HepG2 (cell line): Measurements from ENCODE around the gene UBE2D3. TPM values are rescaled to one million over a fixed set of nuclear protein-coding genes. Genes with fewer than 3 reads are reported as not detected.

Source experiments
- AGO2 ChIP-seq: fragments of 200-400 bp; formaldehyde crosslinking; optimal IDR thresholded peaks from 2 replicates; pipeline ENCODE3; 2017; ENCODE audit warnings: mild to moderate bottlenecking, low read depth, low read length, moderate library complexity
- ARNT ChIP-seq: fragments of 450-650 bp; IDR thresholded peaks from 2 replicates; pipeline ENCODE4 v1.6.1; 2017
- CAMTA2 ChIP-seq: sonication (generic); formaldehyde crosslinking; IDR thresholded peaks from 2 replicates; pipeline ENCODE4 v1.4.0; 2020; ENCODE audit warnings: mild to moderate bottlenecking, missing genetic modification reagents, borderline replicate concordance
- CBX5 ChIP-seq: sonication (generic); formaldehyde crosslinking; IDR thresholded peaks from 2 replicates; pipeline ENCODE4 v1.4.0; 2020; ENCODE audit warnings: missing genetic modification reagents, borderline replicate concordance
- CENPT ChIP-seq: sonication (generic); formaldehyde crosslinking; IDR thresholded peaks from 2 replicates; pipeline ENCODE4 v1.8.0; 2022; ENCODE audit warnings: low read depth, mild to moderate bottlenecking, moderate library complexity, missing genetic modification reagents
- GPN1 ChIP-seq: sonication (generic); formaldehyde crosslinking; IDR thresholded peaks from 2 replicates; pipeline ENCODE4 v1.5.1; 2020; ENCODE audit warnings: missing genetic modification reagents, borderline replicate concordance
- KDM3A ChIP-seq: IDR thresholded peaks from 2 replicates; pipeline ENCODE4 v1.6.1; 2018; ENCODE audit warnings: low read depth, missing compliant biosample characterization
- MLXIP ChIP-seq: sonication (generic); formaldehyde crosslinking; IDR thresholded peaks from 2 replicates; pipeline ENCODE4 v1.9.0; 2021; ENCODE audit warnings: missing genetic modification reagents, borderline replicate concordance
- NFATC3 ChIP-seq: sonication (generic); formaldehyde crosslinking; IDR thresholded peaks from 2 replicates; pipeline ENCODE4 v1.5.1; 2020; ENCODE audit warnings: mild to moderate bottlenecking, missing genetic modification reagents
- NRL ChIP-seq: sonication (generic); formaldehyde crosslinking; IDR thresholded peaks from 2 replicates; pipeline ENCODE4 v1.5.0; 2020; ENCODE audit warnings: missing genetic modification reagents, mild to moderate bottlenecking, moderate library complexity, borderline replicate concordance
- PHF5A ChIP-seq: IDR thresholded peaks from one replicate; pipeline ENCODE4 v1.6.1; 2018; ENCODE audit warnings: low read depth, missing genetic modification reagents; ENCODE audit not compliant: unreplicated experiment
- PPARG ChIP-seq: conservative IDR thresholded peaks from 2 replicates; pipeline ENCODE4 v1.6.1; 2016; ENCODE audit warnings: missing biosample characterization, missing genetic modification reagents
- PREB ChIP-seq: sonication (generic); formaldehyde crosslinking; IDR thresholded peaks from 2 replicates; pipeline ENCODE4 v1.4.0; 2020; ENCODE audit warnings: missing genetic modification reagents
- RBM39 ChIP-seq: fragments of 200-400 bp; formaldehyde crosslinking; IDR thresholded peaks from one replicate; pipeline ENCODE4 v1.6.1; 2018; ENCODE audit warnings: antibody characterized with exemption, mild to moderate bottlenecking, low read depth, low read length; ENCODE audit not compliant: poor library complexity, severe bottlenecking
- SP5 ChIP-seq: IDR thresholded peaks from 2 replicates; pipeline ENCODE4 v1.6.1; 2016; ENCODE audit warnings: low read depth, borderline replicate concordance
- TBP ChIP-seq: sonication (generic); formaldehyde crosslinking; IDR thresholded peaks from 2 replicates; pipeline ENCODE4 v1.5.0; 2020; ENCODE audit warnings: missing genetic modification reagents
- THYN1 ChIP-seq: sonication (generic); formaldehyde crosslinking; IDR thresholded peaks from 2 replicates; pipeline ENCODE4 v1.8.1; 2023; ENCODE audit warnings: low read depth, mild to moderate bottlenecking, moderate library complexity, missing genetic modification reagents, borderline replicate concordance
- ZFAT ChIP-seq: sonication (generic); formaldehyde crosslinking; conservative IDR thresholded peaks from 2 replicates; pipeline ENCODE4 v1.8.1; 2023; ENCODE audit warnings: missing genetic modification reagents, inconsistent platforms
- ZNF3 ChIP-seq: IDR thresholded peaks from 2 replicates; pipeline ENCODE4 v1.7.0; 2017; ENCODE audit warnings: inconsistent platforms
- ZNF30 ChIP-seq: sonication (generic); formaldehyde crosslinking; IDR thresholded peaks from 2 replicates; pipeline ENCODE4 v1.5.0; 2020; ENCODE audit warnings: mild to moderate bottlenecking, missing genetic modification reagents
- ZNF331 ChIP-seq: sonication (generic); formaldehyde crosslinking; IDR thresholded peaks from 2 replicates; pipeline ENCODE4 v1.4.0; 2020; ENCODE audit warnings: missing genetic modification reagents
- ZNF33A ChIP-seq: sonication (generic); formaldehyde crosslinking; IDR thresholded peaks from 2 replicates; pipeline ENCODE4 v1.5.1; 2020; ENCODE audit warnings: missing genetic modification reagents, mild to moderate bottlenecking, moderate library complexity, borderline replicate concordance
- ZNF775 ChIP-seq: sonication (generic); formaldehyde crosslinking; IDR thresholded peaks from 2 replicates; pipeline ENCODE4 v1.4.0; 2020; ENCODE audit warnings: missing genetic modification reagents, mild to moderate bottlenecking, moderate library complexity, borderline replicate concordance
- ZNF780A ChIP-seq: sonication (generic); formaldehyde crosslinking; IDR thresholded peaks from 2 replicates; pipeline ENCODE4 v1.8.0; 2022; ENCODE audit warnings: mild to moderate bottlenecking, missing genetic modification reagents, moderate library complexity
- ZNF790 ChIP-seq: sonication (generic); formaldehyde crosslinking; IDR thresholded peaks from 2 replicates; pipeline ENCODE4 v1.8.0; 2022; ENCODE audit warnings: missing genetic modification reagents, mild to moderate bottlenecking, borderline replicate concordance
- polyA plus RNA-seq, 8 experiments: library from polyadenylated mRNA; depleted of rRNA in 3 of 8; stranded (reverse) in 7 of 8; unstranded in 1 of 8; fragments of >200 nt; fragmentation: Illumina TruSeq in 4 of 8; extraction: Trizol in 4 of 8; gene quantifications; 2 replicates each; pipeline versions ENCODE4 v1.2.1 to v1.2.3, GENCODE V29; 2011 to 2016; ENCODE audit warnings: low read depth in 4 of 8, missing spikeins in 1 of 8, mixed read lengths in 1 of 8; ENCODE audit not compliant: insufficient read depth in 1 of 8
- total RNA-seq, 5 experiments: library from RNA; depleted of rRNA; stranded (reverse); fragments of >200 nt; fragmentation: Illumina TruSeq; extraction: Trizol; gene quantifications; 2 replicates each; pipeline ENCODE4 v1.2.3, GENCODE V29; 2016; ENCODE audit warnings: low read depth in 1 of 5
- TF ChIP-seq, protein P1 (sequence below): fragments of 450-650 bp; IDR thresholded peaks from 2 replicates; pipeline ENCODE4 v1.6.1; 2017

The UBE2D3 gene
- total and polyA plus RNA-seq, 2 of the 13 experiments (the other 11 are each of a cell fraction or from before 2014, with no cell fraction given): 224 to 293 TPM

GRCh38 chr4:102827674-102828496 lies 534 bp upstream of the UBE2D3 start (continued):
- TF ChIP-seq MLXIP (CRISPR knock-in tag) (no peak), KDM3A (CRISPR knock-in tag) (no peak), NRL (0 out of 2 replicates have a peak, but pooled peaks have one; percentile 35), CBX5 (CRISPR knock-in tag) (no peak; the same call in 1 of the 2 replicates), GPN1 (CRISPR knock-in tag) (no peak), ZNF775 (CRISPR knock-in tag) (no peak), ARNT (no peak), NFATC3 (CRISPR knock-in tag) (peak; percentile 76; the same call in 1 of the 2 replicates), CENPT (no peak), CAMTA2 (CRISPR knock-in tag) (0 out of 2 replicates have a peak, but pooled peaks have one; percentile 65), ZNF790 (no peak), THYN1 (no peak), ZNF3 (0 out of 2 replicates have a peak, but pooled peaks have one; percentile 37), PPARG (CRISPR knock-in tag) (peak; percentile 39; the same call in 1 of the 2 replicates), TBP (no peak), ZNF331 (no peak; the same call in 1 of the 2 replicates), ZFAT (CRISPR knock-in tag) (no peak), PHF5A (CRISPR knock-in tag) (no peak), PREB (CRISPR knock-in tag) (no peak), ZNF33A (CRISPR knock-in tag) (no peak), AGO2 (no peak), SP5 (CRISPR knock-in tag) (no peak; the same call in 1 of the 2 replicates), ZNF30 (CRISPR knock-in tag) (no peak), RBM39 (no peak), ZNF780A (CRISPR knock-in tag) (0 out of 2 replicates have a peak, but pooled peaks have one; percentile 16)
- TF ChIP-seq, protein P1, sequence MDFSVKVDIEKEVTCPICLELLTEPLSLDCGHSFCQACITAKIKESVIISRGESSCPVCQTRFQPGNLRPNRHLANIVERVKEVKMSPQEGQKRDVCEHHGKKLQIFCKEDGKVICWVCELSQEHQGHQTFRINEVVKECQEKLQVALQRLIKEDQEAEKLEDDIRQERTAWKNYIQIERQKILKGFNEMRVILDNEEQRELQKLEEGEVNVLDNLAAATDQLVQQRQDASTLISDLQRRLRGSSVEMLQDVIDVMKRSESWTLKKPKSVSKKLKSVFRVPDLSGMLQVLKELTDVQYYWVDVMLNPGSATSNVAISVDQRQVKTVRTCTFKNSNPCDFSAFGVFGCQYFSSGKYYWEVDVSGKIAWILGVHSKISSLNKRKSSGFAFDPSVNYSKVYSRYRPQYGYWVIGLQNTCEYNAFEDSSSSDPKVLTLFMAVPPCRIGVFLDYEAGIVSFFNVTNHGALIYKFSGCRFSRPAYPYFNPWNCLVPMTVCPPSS: no peak
